WI38 (cell line): ENCODE measurements around the gene ELMOD3.
A peak's percentile ranks its signal among the peaks of the same experiment; 100 is the strongest.

Source experiments
- H3K4me3 ChIP-seq: 2 replicates; pipeline ENCODE4 v1.5.1; 2011; ENCODE audit warnings: low read depth, mild to moderate bottlenecking, control low read depth, low read length
- TF ChIP-seq, protein P1 (sequence below): IDR thresholded peaks from 2 replicates; pipeline ENCODE4 v1.5.1; 2012; ENCODE audit warnings: low read depth, mild to moderate bottlenecking, control low read depth, low read length

ELMOD3 gene

GRCh38 chr2:85354286-85355072 is at the start of gene ELMOD3, which contains the start of gene RETSAT:
Gene ELMOD3 (plus strand): TSS chr2:85354769. CDS start chr2:85357199, 2,430 bp downstream.
Gene RETSAT (minus strand): TSS chr2:85354528. CDS start chr2:85354507, 21 bp downstream.
- TF ChIP-seq, protein P1, sequence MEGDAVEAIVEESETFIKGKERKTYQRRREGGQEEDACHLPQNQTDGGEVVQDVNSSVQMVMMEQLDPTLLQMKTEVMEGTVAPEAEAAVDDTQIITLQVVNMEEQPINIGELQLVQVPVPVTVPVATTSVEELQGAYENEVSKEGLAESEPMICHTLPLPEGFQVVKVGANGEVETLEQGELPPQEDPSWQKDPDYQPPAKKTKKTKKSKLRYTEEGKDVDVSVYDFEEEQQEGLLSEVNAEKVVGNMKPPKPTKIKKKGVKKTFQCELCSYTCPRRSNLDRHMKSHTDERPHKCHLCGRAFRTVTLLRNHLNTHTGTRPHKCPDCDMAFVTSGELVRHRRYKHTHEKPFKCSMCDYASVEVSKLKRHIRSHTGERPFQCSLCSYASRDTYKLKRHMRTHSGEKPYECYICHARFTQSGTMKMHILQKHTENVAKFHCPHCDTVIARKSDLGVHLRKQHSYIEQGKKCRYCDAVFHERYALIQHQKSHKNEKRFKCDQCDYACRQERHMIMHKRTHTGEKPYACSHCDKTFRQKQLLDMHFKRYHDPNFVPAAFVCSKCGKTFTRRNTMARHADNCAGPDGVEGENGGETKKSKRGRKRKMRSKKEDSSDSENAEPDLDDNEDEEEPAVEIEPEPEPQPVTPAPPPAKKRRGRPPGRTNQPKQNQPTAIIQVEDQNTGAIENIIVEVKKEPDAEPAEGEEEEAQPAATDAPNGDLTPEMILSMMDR: no peak
- H3K4me3 ChIP-seq: peak within 1 kb of the TSS; percentile 95

DNA sequence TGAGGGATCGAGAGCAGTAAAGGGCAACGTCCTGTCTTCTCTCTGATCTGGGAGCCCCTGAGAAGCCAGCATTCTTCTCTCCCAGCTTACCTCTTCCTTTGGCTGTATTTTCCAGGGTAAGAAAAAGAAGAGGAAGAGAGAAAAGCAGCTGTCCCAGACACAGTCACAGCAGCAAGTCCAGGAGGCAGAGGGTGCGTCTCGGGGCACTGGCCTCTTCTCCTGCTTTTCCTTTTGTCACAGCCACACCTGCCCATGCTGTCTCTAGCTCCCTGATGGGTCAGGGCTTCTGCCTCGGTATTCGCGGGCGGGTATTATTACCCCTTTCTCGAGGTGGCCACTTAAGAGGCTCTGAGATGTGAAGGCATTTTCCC is 47.1 kb upstream of the ELMOD3 start:
- no peak overlapping the region for H3K4me3 ChIP-seq
- TF ChIP-seq, protein P1: no peak

DNA sequence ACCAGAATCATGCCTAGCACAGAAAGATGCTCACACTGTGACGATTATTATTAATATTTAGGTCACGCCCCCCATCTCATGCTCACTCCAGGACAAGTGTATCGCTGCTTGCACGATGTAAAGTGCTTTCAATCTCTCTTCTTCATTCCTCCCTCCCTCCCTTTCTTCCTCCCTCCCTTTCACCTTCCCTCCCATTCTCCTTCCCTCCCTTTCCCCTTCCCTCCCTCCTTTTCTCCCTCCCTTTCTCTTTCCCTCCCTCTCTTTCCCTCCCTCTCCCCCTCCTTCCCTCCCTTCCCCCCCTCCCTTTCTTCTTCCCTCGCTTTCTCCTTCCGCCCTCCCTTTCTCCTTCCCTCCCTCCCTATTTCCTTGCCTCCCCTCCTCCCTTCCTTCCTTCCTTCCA is 46.4 kb upstream of the ELMOD3 start:
- TF ChIP-seq, protein P1: no peak
- H3K4me3 ChIP-seq: no peak overlapping the region

- no peak overlapping the region for H3K4me3 ChIP-seq
- TF ChIP-seq, protein P1: no peak
These were observed 45.5 kb upstream of the ELMOD3 start for GRCh38 chr2:85308896-85309555.

DNA sequence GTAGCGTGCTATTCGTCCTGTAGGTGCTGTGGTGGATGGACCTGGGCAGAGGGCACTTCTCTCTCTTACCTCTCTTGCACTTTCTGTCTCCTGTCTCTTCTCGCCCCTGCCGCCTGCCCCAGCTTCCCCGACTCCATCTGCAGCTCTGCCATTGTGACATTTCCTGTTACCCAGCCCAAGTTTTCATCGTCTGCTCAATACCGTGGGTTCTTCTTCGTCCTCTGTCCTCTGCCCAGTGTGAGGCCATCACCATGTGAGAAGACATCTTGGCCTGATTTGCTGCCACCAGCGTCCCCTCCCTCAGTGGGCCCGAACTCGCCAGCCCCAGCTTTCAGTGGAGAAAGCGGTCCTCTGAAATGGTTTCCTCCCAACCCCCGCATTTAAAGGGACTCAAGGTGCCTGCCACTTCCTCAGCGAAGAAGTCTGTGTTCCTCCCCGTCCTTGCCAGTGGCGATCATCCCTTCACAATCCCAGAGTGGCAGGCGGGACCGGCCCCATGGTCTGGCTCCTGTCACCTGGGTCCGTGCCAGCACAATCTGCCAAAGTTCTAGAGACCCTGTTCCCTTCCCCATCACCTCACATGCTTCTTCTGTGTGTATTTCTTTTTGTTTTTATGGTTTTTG is 44.8 kb upstream of the ELMOD3 start:
- no peak overlapping the region for H3K4me3 ChIP-seq
- TF ChIP-seq, protein P1: no peak

DNA sequence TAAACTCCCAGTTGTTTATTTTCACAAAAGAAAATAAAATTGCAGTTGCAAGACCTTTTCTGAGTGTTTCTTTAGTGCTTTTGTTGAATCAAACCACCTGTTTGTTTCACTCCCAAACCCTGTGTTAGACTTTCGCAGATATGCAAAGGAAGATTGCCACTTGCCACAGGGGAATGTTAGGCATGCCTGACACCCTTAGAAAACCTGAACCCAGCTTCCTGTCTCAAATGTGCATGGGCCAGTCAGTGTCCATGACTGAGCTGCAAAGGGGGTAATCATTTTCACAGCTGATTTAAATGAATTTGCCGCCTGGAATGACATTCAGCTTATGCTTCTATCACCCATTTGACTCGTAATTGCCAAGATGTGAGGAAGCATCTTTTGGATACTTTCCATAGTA is 44.2 kb upstream of the ELMOD3 start:
- no peak overlapping the region for H3K4me3 ChIP-seq
- TF ChIP-seq, protein P1: no peak

- no peak overlapping the region for H3K4me3 ChIP-seq
- TF ChIP-seq, protein P1: no peak
These were observed 42.2 kb upstream of the ELMOD3 start for GRCh38 chr2:85312404-85312803.
